Vagina (tissue), 2 donors: Measurements from ENCODE around the gene AKR1C2.

ENCODE experiments used
- POLR2AphosphoS5 ChIP-seq, 2 donors: sonication (generic); formaldehyde crosslinking; IDR thresholded peaks; one replicate each; pipeline ENCODE4 v1.9.0; 2017; ENCODE audit warnings: antibody characterized with exemption in 2 of 2, mild to moderate bottlenecking in 2 of 2, low read depth in 1 of 2; ENCODE audit not compliant: insufficient read depth in 1 of 2
- TF ChIP-seq, protein P1 (sequence below), 3 experiments: fragments of 450-650 bp in 2 of 3; fragments of 200-600 bp in 1 of 3; sonication (generic) in 1 of 3; IDR thresholded peaks; one replicate each; pipeline ENCODE4 v1.5.1; 2017 to 2019; ENCODE audit warnings: antibody characterized with exemption in 3 of 3, mild to moderate bottlenecking in 2 of 3, moderate library complexity in 2 of 3

GRCh38 chr10:5035356-5035755 is 31.7 kb upstream of the AKR1C2 start:
- TF ChIP-seq, protein P1, sequence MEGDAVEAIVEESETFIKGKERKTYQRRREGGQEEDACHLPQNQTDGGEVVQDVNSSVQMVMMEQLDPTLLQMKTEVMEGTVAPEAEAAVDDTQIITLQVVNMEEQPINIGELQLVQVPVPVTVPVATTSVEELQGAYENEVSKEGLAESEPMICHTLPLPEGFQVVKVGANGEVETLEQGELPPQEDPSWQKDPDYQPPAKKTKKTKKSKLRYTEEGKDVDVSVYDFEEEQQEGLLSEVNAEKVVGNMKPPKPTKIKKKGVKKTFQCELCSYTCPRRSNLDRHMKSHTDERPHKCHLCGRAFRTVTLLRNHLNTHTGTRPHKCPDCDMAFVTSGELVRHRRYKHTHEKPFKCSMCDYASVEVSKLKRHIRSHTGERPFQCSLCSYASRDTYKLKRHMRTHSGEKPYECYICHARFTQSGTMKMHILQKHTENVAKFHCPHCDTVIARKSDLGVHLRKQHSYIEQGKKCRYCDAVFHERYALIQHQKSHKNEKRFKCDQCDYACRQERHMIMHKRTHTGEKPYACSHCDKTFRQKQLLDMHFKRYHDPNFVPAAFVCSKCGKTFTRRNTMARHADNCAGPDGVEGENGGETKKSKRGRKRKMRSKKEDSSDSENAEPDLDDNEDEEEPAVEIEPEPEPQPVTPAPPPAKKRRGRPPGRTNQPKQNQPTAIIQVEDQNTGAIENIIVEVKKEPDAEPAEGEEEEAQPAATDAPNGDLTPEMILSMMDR (IDR thresholded peaks at IDR 0.05), result no peak
- no peak for TF ChIP-seq POLR2AphosphoS5 (IDR thresholded peaks at IDR 0.05; ENCODE audit: insufficient read depth in 1 of 2, low read depth in 1 of 2)
